Measurements from ENCODE around the gene KCNT1. TPM values are rescaled to one million over a fixed set of nuclear protein-coding genes. Genes with fewer than 3 reads are reported as not detected.

The KCNT1 gene
- total RNA-seq, 1 experiment from 2014 or later, result 0.17 TPM

DNA sequence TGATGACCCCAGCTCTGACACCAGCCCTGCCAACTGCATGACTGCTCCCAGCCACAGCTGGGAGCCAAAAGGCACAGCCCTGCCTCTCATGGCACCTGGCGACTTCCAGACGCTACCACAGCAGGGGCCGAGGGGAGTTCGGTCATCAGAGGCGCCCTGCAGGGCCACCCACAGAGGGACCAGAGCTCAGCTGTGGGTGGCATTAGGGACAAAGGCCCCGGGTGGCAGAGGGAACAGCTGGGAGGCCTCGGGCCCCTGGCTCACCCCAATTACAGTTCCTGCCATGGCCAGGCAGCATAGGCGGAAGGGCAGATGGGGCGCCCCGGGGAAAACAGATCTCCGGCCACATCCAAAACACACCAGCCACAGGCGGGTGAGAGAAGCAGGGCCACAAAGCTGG is 6.3 kb upstream of the KCNT1 start:
- no TSS peak for BruUV-seq (replicated peaks)

More for the DNA sequence above, 6.3 kb upstream of the KCNT1 start:
- no peak for DNase-seq (ENCODE audit: low read depth, low spot score)
- Histone ChIP-seq H3K4me1 (ENCODE audit: control insufficient read depth in 1 of 2, insufficient read depth in 2 of 2, low read length in 2 of 2) (peaks cover 4 to 16% of the 10 kb centered on the region in 2 experiments; a peak in 3 of 4 replicates), H3K4me2 (ENCODE audit: low read length) (no peak overlapping the region), H3K9me2 (ENCODE audit: insufficient read depth) (no peaks in the 10 kb centered on the region), H3K27me3 (ENCODE audit: insufficient read depth, low read length) (no peaks in the 10 kb centered on the region), H3K9ac (ENCODE audit: low read length) (no peak overlapping the region), H2AFZ (ENCODE audit: low read depth, low read length, poor library complexity, severe bottlenecking) (no peak overlapping the region), H3K79me2 (ENCODE audit: insufficient read depth, low read length) (no peaks in the 10 kb centered on the region), H3K27ac (ENCODE audit: low read depth, low read length) (no peak overlapping the region), H4K20me1 (ENCODE audit: insufficient read depth) (no peaks in the 10 kb centered on the region), H3K4me3 (replicated peaks in 1 of 2; ENCODE audit: low read depth in 1 of 2, low read length in 2 of 2) (no peak overlapping the region), H3K36me3 (ENCODE audit: control insufficient read depth in 1 of 2, insufficient read depth in 2 of 2, low read length in 2 of 2) (no peaks in the 10 kb centered on the region), H3K9me3 (ENCODE audit: control insufficient read depth in 1 of 2, insufficient read depth in 1 of 2, low read depth in 1 of 2, low read length in 2 of 2) (no peaks in the 10 kb centered on the region)
- intact Hi-C loops (cut with micrococcal nuclease), result no loop called here
- TF ChIP-seq CEBPB (IDR thresholded peaks at IDR 0.05; ENCODE audit: low read depth) (no peak), YY1 (IDR thresholded peaks at IDR 0.05; ENCODE audit: extremely low read depth, insufficient replicate concordance, low read depth, low read length) (no peak), JUND (IDR thresholded peaks at IDR 0.05) (no peak), SP1 (IDR thresholded peaks at IDR 0.05; ENCODE audit: low read depth) (no peak), REST (IDR thresholded peaks at IDR 0.05; ENCODE audit: low read depth) (no peak), CBX3 (IDR thresholded peaks at IDR 0.05; ENCODE audit: low read depth) (no peak), ZNF274 (IDR thresholded peaks at IDR 0.05; ENCODE audit: low read depth, low read length) (no peak), EZH2 (IDR thresholded peaks at IDR 0.05) (no peak), ELF1 (IDR thresholded peaks at IDR 0.05; ENCODE audit: borderline replicate concordance, low read depth) (no peak), EGR1 (IDR thresholded peaks at IDR 0.05; ENCODE audit: low read depth) (no peak), FOSL1 (IDR thresholded peaks at IDR 0.05; ENCODE audit: low read depth) (no peak), RAD21 (IDR thresholded peaks at IDR 0.05; ENCODE audit: low read depth) (no peak)
- TF ChIP-seq, protein P1, sequence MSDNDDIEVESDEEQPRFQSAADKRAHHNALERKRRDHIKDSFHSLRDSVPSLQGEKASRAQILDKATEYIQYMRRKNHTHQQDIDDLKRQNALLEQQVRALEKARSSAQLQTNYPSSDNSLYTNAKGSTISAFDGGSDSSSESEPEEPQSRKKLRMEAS (IDR thresholded peaks at IDR 0.05), result no peak
- RAD21 ChIA-PET (ENCODE audit: low non-redundant PET in 1 of 2, low total read pairs in 2 of 2, uncharacterized antibody in 2 of 2, unreplicated experiment in 2 of 2), result no interaction called here
- CTCF ChIA-PET, result no interaction called here
- POLR2A ChIA-PET, result no interaction called here
- no peak for ATAC-seq

Measured in HCT116 (cell line).